Cardiac muscle cell (in vitro differentiated cells and primary cell): ENCODE results near the gene CCDC69. TPM values are rescaled to one million over a fixed set of nuclear protein-coding genes. Genes with fewer than 3 reads are reported as not detected.
"Not testable (repeated sequence)": the region's sequence is repeated elsewhere in the genome, so short reads cannot be mapped to it uniquely, and the experiment has no call there.

ENCODE experiments used
- DNase-seq, 2 donors: peaks; one replicate each; pipeline versions ENCODE4 v3.0.0 to v3.0.0-alpha.2; 2010 to 2017; ENCODE audit warnings: low read depth in 1 of 2, low spot score in 1 of 2
- H3K27ac ChIP-seq: fragments of 200-600 bp; sonication (generic); 2 replicates; pipeline ENCODE4 v1.5.1; 2016
- H3K27me3 ChIP-seq: fragments of 200-600 bp; sonication (generic); 2 replicates; pipeline ENCODE4 v1.6.0; 2016; ENCODE audit warnings: control low read depth
- H3K36me3 ChIP-seq: fragments of 200-600 bp; sonication (generic); 2 replicates; pipeline ENCODE4 v1.5.1; 2016; ENCODE audit warnings: control low read depth
- H3K4me1 ChIP-seq: fragments of 200-600 bp; sonication (generic); 2 replicates; pipeline ENCODE4 v1.8.1; 2017; ENCODE audit warnings: low read depth, mild to moderate bottlenecking, mixed run types
- H3K4me3 ChIP-seq: fragments of 200-600 bp; sonication (generic); 2 replicates; pipeline ENCODE4 v1.5.1; 2016; ENCODE audit warnings: mild to moderate bottlenecking
- H3K9me3 ChIP-seq: fragments of 200-600 bp; sonication (generic); 2 replicates; pipeline ENCODE4 v1.5.1; 2017; ENCODE audit warnings: low read depth, mild to moderate bottlenecking, control low read depth
- CTCF ChIP-seq: IDR thresholded peaks from 2 replicates; pipeline ENCODE4 v1.5.1; 2012; ENCODE audit warnings: low read depth, mild to moderate bottlenecking, low read length
- polyA plus RNA-seq: library from polyadenylated mRNA; unstranded; fragments of >200 nt; fragmentation: Nextera tagmentation; extraction: Ambion mirVana; gene quantifications from 2 replicates; pipeline ENCODE4 v1.2.1, GENCODE V29; 2016
- total RNA-seq: library from RNA; depleted of rRNA; stranded (reverse); fragments of >200 nt; gene quantifications from 2 replicates; pipeline ENCODE4 v1.2.3, GENCODE V29; 2016

The CCDC69 gene
- total and polyA plus RNA-seq, 2 experiments from 2014 or later: 70.4 to 104 TPM

DNA sequence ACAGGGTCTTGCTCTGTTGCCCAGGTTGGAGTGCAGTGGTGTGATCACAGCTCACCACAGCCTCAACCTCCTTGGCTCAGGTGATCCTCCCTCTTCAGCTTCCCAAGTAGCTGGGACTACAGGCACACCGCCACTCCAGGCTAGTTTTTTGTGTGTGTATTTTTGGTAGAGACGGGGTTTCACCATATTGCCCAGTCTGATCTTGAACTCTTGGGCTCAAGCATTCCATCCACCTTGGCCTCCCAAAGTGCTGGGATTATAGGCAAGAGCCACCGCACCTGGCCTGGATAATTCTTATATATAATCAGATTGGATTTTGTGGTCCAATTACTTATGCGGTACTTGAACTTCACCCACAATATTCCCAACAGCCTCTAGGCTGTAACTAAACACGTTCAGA, 19.8 kb downstream of the CCDC69 start:
- Histone ChIP-seq H3K4me1 (peaks cover 18% of the 10 kb centered on the region), H3K4me3 (no peak overlapping the region), H3K36me3 (peaks cover 13% of the 10 kb centered on the region), H3K27me3 (no peaks in the 10 kb centered on the region), H3K9me3 (no peaks in the 10 kb centered on the region), H3K27ac (no peak overlapping the region)
- no peak for DNase-seq
- no peak for TF ChIP-seq CTCF

DNA sequence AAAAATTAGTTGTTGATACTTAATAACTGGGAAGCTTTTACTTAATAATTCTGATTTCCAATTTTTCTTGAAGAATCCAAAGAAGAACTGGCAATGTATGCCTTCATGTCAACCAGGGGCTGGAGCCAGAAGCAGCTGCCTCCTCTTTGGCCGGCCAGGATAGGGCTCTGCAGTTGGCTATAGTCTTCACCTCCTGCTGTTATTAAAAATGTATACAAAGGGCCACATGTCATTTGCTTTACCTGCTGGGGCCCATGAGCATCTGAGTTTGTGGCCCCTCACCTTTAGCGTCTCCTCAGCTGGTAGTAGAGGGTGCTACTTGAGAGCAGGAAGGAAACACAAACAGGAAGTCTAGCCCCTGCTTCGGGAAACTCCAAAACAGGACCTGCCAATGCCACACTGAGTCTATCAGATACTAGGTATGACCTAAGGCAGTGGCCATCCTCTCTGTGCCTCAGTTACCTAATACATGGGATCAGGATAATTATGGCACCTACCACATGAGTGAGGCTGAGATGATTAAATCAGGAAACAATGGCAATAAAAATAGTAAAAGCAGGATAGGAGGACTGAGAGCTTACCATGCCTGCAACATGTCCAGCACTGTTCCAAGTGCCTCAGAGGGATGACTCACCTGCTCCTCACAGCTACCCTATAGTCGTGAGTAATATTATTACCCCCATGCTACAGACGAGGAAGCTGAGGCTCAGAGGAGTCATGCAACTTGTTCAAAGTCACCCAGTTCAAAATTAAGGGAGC, 21.3 kb downstream of the CCDC69 start:
- no peak overlapping the region for H3K27ac ChIP-seq
- DNase-seq: peak in 1 of 2 donors; percentile 89
- peaks cover 8% of the 10 kb centered on the region for H3K4me1 ChIP-seq
- peaks cover 18% of the 10 kb centered on the region for H3K36me3 ChIP-seq
- no peak for TF ChIP-seq CTCF
- H3K4me3 ChIP-seq: no peak overlapping the region
- H3K9me3 ChIP-seq: no peaks in the 10 kb centered on the region
- no peaks in the 10 kb centered on the region for H3K27me3 ChIP-seq

GRCh38 chr5:151200913-151201595, 22.8 kb downstream of the CCDC69 start:
- no peak for DNase-seq
- Histone ChIP-seq H3K4me3 (no peak overlapping the region), H3K36me3 (peaks cover 24% of the 10 kb centered on the region), H3K27me3 (no peaks in the 10 kb centered on the region), H3K9me3 (no peaks in the 10 kb centered on the region), H3K27ac (no peak overlapping the region), H3K4me1 (peaks cover 6% of the 10 kb centered on the region)
- no peak for TF ChIP-seq CTCF

DNA sequence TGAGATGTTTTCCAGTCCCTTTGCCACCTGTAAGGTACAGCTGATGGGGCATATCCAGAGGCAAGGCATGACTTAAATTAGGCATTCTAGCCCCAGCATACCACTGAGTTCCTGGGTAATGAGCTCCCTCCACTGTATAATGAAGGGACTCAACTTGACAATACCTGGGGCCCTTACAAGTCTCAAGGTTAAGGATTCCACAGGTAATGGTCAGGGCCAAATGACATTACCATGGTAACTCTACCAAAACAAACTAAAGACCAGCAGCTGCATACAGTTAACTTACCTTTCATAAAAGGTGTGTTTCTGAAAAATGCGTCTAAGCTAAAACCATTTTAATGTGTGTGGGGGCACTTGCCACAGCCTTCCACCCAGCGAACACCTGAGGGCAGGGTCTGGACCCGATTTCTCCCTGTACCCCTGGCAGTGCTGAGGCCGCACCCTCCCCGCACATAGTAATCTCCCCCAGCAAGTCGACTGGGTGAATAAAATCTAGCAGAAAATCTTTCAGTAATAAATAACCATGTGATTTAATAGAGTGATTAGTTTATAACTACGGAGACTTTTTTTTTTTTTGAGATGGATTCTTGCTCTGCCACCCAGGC, 24.2 kb downstream of the CCDC69 start:
- no peak for TF ChIP-seq CTCF

GRCh38 chr5:151198861-151199260, 25.0 kb downstream of the CCDC69 start:
- Histone ChIP-seq H3K27me3 (no peaks in the 10 kb centered on the region), H3K27ac (no peak overlapping the region), H3K36me3 (peaks cover 21% of the 10 kb centered on the region), H3K9me3 (no peaks in the 10 kb centered on the region), H3K4me3 (no peak overlapping the region), H3K4me1 (no peaks in the 10 kb centered on the region)
- no peak for TF ChIP-seq CTCF
- no peak for DNase-seq

More for the DNA sequence above, 24.2 kb downstream of the CCDC69 start:
- no peak for DNase-seq
- Histone ChIP-seq H3K36me3 (peaks cover 24% of the 10 kb centered on the region), H3K9me3 (no peaks in the 10 kb centered on the region), H3K27me3 (no peaks in the 10 kb centered on the region), H3K4me3 (no peak overlapping the region), H3K27ac (no peak overlapping the region), H3K4me1 (no peaks in the 10 kb centered on the region)

- DNase-seq: not testable (repeated sequence)
- peaks cover 21% of the 10 kb centered on the region for H3K36me3 ChIP-seq
Observed at GRCh38 chr5:151197291-151197600, 26.6 kb downstream of the CCDC69 start.

More at GRCh38 chr5:151197291-151197600, 26.6 kb downstream of the CCDC69 start:
- not testable (repeated sequence) for H3K4me1 ChIP-seq, H3K27me3 ChIP-seq, H3K27ac ChIP-seq, H3K9me3 ChIP-seq, H3K4me3 ChIP-seq
